ENCODE measurements around the gene NKX1-1.
"Not testable (repeated sequence)": the region's sequence is repeated elsewhere in the genome, so short reads cannot be mapped to it uniquely, and the experiment has no call there.

Gene NKX1-1

DNA sequence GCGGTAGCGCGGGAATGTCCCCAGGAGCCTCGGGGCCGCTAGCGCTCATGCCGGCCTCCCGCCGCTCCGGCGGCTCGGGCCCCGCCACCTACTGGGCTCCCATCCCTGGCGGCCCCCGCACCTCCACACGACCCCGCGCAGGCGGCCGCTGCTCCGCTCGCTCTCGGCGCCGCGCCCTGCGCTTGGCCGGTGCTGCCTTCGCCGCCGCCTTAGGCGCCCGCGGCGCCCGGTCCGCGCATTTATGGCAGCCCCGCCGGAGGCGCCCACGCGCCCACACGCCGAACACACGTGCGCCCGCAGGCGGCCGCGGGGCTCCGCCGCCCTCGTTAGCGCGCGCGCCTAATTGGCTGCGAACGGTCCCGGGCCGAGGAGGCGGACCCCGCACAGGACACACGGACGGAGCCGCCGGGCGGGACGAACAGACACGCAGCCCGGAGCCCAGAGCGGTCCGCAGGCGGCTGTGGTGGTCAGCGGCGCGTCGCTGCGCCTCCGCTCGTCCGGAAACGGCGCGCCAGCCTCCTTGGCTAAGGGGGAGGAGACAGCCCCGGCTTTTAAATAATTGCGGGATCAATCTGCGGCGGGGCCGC lies at the start of gene NKX1-1:
TSS of gene NKX1-1 (minus strand) at position 49 of the 587 bp plus-strand sequence. CDS start at position 49, 0 bp downstream.
- DNase-seq (ENCODE audit: low read depth in 2 of 2): no peak

DNA sequence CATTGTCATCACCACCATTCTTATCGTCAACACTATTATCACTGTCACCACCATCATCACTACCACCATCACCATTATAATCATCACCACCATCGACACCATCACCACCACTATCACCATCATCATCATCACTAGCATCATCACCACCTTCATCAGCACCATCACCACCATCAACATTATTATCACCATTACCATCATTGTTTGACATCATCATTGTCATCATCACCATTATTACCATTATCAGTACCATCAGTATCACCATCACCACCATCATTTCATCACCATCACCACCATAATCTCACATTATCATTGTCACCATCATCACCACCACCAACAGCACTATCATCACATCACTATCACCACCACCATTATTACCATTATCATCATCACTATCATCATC lies 47.5 kb upstream of the NKX1-1 start:
- DNase-seq (ENCODE audit: low read depth in 2 of 2): no peak

DNA sequence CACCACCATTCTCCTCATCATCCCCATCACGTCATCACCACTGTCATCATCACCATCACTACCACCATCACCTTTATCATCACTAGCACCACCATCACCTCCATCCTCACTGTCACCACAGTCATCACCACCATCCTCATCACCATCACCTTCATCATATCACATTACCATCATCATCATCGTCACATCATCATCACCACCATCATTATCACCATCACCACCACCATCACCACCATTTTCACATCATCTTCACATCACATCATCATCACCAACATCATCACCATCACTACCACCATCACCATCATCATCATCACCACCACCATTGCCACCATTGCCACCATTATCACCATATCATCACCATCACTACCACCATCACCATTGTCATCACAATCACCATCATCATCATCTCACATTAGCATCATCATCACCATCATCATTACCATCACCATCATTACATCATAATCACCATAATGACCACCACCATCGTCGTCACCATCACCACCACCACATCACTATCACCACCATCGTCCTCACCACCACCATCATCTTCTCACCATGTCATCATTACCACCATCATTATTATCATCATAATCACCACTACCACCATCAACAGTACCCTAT lies 46.3 kb upstream of the NKX1-1 start:
- DNase-seq (ENCODE audit: low read depth in 2 of 2): no peak

DNA sequence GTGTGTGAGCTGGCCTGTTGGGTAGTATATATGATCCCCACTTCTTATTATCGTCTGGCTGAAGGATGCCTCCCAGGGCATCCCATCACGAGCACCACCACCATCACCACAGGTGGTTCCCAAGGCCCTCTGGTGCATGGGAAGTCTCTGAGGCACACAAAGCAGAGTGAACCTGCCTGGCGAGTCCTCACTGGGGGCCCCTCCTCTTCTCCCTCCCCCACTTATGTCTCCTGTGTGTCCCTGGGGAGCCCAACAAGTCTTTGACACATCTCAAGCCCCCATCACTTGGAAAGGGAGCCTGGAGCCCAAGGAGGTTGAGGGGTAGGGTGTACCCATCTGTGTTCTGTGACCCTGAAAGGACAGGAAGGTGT lies 45.5 kb upstream of the NKX1-1 start:
- DNase-seq (ENCODE audit: low read depth in 2 of 2): no peak

DNA sequence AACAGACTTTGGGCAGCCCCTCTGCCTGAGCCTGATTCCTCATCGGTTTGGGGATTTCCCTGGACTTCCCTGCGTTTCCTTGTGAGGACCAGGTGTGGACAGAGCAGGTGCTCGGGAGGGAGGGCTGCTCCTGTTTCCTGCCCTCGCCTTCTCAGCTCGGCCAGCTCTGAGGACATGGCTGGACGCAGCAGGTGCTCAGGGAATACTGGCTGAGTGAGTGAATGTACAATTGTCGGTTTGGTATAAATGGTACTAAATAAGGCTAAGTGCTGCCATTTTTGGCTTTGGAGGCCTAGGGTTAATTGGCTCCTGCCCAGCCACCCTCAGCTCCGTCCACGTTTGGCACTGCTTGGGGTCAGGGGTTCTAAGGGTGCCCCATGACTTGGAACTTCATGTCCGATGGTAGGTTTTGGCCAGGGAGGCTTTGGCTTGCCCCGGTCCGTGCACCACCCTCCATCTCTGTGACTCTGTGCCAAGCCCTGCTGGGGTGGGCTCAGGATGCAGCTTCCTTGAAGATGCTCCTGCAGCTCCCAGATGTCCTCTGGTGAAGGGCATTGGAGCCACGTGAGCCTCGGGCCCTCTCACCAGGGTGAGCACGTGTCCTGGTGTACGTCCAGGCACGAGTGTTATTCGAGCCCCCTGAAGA lies 45.0 kb upstream of the NKX1-1 start:
- no peak for DNase-seq (ENCODE audit: low read depth in 2 of 2)

DNA sequence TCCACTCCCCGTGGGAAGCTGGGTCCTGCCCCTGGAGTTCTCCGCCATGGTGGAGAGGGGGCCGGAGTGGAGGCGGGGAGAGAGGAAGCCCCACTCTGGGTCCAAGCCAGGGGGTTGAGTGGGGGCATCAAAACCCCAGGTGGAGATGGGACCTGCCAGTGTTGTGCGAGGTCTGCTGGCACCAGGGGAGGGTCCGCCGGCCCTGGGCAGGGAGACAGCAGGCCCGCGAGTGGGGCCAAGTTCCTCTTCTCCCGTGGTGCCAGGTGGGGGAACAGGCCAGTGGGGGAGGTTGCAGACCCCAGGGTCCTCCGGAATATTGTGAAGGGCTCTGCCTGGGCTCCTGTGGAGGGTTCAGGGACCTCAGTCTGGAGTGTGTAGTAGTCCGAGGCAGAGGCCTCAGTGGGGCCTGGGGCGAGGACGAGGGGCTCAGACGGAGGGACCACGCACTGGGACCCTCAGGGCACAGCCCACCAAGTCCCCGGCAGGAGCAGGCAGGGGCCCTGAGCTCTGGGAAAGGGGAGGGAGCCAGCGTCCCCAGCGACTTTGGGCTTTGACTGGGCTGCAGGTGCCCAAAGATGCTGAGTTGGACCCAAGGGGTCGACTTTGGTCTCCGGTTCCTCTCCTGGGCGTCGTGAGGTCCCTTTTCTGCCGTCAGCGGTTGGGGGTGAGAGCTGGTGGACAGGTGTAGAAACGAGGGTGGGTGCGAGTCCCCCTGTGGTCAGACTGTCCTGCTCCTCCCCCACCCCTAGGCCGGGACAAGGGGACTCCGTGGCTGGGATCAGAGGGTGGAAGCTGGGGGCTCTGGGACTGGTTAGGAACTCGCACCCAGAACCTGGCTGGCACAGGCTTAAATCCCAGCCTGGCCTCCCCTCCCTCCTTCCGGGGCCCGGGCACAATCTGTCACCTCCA lies 43.8 kb upstream of the NKX1-1 start:
- no peak for DNase-seq (ENCODE audit: low read depth in 2 of 2)

DNA sequence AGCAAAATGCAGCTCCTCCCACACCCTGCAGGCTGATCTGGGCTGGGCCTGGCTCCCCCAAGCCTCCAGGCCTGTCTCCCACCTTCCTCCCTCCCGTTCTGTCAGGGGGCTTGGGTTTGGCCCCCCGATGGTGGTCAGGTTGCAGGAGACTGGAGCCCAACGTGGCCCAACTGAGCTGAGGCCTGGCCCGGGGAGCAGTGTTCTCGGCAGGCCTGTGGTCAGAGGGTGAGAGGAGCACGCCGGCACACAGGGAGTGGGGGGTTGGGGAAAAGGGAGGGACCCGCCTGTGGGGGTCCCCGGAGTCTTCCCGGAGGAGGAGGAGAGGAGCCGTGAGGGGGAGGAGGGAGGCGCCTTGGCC lies 43.2 kb upstream of the NKX1-1 start:
- DNase-seq (ENCODE audit: low read depth in 2 of 2): no peak

DNA sequence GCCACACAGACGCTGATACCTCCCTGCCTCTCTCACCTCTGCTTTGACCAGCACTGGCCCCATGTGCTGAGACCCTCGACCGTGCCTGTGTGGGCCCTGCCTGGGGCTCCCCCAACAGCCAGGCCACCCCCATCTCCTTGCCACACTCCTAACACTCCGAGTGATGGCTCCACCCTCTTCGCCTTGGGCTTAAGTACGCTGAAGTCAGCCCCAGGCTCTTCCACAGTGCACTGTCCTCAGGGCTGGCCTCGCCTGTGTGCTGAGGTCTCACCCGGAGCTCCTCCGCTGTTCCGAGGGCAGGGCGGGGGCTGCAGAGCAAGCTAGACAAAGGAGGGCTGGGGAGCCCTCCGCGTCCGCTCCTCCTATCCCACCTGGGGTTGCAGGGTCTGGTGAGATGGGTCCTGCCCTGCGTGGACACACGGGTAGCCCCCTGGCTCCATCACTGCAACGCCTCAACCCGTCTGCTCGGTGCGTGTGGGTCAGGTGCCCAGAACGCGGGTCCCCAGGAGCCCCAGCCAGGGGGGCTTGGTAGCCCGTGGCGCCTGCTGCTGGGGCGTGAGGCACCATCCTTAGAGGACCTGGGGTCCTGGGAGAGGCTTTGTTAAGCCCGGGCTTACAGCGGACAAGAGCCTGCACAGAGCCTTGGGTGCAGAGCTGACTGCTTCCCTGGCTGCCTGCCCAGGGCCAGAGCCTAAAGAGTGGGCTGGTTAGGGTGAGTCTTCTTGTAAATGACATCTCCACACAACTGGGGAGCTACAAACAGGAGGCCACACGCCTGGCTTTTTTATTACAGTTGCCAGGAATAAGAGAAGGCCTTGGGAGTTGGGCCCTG lies 42.6 kb upstream of the NKX1-1 start:
- DNase-seq (ENCODE audit: low read depth in 2 of 2): no peak

DNA sequence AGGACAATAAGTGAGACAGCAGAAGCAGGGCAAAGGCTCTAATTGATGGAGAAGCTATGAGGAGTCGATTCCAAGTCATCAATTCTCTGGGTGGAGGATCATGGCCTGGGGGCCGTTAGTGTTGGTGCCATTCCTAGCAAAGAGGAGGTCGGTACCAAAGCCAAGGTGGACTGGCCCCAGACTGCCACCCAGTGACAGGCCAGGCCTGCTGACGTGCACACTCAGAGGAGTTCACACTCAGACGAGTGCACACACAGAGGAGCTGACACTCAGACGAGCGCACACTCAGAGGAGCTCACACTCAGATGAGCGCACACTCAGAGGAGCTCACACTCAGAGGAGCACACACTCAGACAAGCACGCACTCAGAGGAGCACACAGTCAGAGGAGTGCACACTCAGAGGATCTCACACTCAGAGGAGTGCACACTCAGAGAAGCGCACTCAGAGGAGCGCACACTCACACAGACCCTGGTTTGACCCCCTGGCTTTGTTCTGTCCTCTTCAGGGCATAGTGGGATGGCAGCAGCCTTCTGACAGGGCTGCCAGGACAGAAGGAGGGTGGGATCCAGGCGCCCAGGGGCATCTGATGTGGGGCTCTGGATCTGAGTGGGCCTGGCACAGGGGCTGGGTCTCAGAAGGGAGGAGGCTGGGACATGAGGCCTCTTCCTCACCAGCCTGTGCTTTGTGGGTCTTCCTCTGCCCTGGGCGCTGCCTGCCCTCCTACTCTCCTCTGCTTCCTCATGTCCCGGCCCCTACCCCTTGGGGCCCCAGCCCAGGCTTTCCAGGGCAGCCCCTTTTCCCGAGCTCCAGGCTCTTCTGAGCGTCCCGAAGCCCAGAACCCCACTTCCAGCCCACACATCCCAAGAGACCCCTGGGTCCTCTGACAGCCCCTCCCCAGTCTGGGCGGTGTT lies 41.7 kb upstream of the NKX1-1 start:
- no peak for DNase-seq (ENCODE audit: low read depth in 2 of 2)

DNA sequence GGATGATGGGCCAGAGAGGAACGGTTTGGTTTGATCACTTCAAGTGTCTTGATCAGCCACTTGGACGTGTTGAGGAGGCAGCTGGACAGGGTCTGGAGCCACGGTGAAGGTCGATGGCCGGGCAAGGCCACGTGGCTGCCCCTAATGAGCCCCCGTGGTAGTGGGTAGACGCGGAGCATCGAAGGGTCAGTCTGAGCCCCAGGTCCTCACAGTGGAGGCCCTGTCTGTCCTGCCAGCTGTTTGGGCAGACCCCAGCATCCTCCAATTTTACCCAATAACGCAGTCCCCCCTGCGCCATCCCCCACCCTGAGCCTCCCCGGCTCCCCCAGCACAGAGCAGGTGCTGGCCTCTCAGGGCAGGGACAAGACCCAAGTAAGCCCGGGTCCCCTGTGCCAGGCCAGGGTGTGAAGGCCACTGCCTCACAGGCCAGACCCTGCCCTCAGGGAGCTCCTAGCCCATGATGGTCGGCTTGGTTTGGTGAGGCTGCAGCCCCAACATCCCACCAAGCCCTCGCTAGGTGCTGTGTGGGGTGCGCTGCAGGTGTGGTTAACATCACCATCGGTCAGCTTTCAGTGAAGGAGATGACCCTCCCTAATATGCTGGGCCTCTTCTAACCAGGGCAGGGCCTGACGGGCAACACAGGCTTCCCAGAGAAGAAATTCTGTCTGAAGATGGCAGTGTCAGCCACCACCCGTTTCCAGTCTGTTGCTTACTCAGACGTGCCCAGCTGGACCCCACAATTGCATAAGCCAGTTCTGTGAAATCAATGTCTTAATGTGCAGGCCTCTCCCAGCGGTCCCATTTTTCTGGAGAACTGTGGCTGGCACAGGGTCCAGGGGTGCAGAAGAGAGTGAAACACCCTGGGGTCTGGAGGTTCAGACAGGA lies 40.5 kb upstream of the NKX1-1 start:
- no peak for DNase-seq (ENCODE audit: low read depth in 2 of 2)

DNA sequence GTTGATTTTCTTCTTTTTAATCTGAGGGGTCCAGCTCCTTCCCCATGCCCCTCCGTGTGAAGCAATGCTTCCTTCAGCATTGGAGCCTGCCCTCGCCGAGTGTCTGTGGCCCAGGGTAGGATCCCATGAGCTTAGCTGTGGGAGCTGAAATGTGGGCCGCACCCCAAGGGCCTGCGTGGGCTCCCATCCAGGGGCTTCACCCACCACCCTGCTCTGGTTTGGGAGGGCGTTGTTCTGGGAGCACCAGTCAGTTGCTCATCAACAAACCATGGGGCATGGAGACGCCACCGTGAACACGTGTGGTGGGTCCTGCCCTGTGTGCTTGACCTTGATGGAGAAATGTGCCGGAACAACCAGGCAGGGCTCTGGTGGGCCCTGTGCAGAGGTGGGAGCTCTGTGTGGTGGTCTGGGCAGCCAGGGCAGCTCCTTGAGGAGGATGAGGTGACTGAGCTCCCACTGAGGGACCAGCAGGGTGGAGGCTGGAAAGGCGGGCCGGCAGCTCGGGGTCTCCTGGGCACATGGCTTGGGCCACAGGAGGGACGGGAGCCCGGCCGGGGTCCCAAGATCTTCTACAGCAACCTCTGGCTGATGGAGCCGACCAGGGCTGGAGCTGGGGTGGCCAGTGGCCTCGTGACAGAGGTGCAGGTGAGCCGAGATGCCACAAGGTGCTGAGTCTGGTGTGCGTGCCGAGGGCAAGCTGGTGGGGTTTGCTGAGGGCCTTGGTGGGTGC lies 39.6 kb upstream of the NKX1-1 start:
- DNase-seq (ENCODE audit: low read depth in 2 of 2): no peak

DNA sequence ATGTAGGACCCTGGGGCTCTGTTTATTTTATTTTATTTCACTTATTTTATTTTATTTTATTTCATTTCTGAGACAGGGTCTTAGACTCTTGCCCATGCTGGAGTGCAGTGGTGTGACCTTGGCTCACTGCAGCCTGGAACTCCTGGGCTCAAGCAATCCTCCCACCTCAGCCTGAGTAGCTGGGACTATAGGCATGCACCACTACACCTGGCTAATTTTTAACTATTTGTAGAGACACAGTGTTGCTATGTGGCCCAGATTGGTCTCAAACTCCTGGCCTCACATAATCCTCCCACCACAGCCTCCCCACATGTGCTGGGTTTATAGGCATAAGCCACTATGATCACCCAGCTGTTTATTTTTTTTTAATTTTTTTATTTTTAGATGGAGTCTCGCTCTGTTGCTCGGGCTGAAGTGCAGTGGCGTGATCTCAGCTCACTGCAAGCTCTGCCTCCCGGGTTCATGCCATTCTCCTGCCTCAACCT lies 37.5 kb upstream of the NKX1-1 start:
- not testable (repeated sequence) for DNase-seq (ENCODE audit: low read depth in 2 of 2)

DNA sequence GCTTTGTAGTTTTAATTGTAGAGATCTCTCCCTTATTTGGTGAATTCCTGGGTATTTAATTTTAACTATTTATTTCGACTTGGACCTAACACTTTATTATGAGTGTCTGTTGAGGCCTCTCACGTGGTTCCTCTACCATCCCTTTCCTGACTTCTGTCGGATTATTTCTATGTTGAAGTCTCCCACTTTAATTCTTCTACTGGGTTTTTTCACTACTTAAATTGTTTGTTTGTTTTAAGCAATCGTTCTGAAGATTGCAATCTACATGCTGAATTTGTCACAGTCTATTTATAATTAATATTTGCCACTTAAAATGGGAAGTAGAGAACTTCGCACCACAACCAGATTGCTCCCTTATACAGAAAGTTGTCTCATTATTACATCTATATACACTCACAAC lies 20.8 kb upstream of the NKX1-1 start:
- DNase-seq (ENCODE audit: low read depth in 2 of 2): no peak

DNA sequence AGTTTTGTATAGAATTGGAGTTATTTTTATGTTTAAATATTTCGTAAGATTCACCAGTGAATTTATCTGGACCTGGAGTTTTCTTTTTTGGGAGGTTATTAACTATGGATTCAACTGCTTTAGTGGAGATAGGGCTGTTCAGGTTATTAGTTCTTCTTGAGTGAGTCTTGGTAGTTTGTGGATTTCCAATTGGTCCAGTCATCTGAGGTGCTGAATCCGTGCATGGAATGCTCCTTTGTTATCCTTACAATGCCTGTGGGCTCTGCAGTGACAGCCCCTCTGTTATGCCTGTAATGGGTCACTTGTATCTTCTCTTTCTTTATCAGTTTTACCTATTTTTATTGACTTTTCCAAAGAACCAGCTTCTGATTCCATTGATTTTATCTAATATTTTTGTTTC lies 15.4 kb upstream of the NKX1-1 start:
- no peak for DNase-seq (ENCODE audit: low read depth in 2 of 2)

DNA sequence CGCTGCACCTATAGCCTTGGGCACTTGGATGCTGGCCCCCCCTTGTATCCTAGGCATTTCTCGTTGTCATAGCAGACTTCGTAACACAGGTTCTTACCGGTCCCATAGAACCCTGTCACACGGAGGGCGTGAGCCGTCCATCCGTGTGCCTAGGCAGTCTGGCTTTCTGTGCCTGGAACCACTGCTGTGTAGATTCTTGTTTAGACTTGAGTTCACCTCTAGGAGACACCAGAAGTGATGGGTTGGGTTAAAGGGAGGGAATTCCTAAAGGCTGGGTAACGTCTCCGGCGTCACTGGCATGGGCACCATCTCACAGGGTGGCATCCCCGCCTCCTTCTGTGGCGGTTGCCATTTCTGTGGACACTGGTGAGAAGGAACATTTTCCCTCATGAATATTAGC lies 13.5 kb upstream of the NKX1-1 start:
- DNase-seq (ENCODE audit: low read depth in 2 of 2): no peak

DNA sequence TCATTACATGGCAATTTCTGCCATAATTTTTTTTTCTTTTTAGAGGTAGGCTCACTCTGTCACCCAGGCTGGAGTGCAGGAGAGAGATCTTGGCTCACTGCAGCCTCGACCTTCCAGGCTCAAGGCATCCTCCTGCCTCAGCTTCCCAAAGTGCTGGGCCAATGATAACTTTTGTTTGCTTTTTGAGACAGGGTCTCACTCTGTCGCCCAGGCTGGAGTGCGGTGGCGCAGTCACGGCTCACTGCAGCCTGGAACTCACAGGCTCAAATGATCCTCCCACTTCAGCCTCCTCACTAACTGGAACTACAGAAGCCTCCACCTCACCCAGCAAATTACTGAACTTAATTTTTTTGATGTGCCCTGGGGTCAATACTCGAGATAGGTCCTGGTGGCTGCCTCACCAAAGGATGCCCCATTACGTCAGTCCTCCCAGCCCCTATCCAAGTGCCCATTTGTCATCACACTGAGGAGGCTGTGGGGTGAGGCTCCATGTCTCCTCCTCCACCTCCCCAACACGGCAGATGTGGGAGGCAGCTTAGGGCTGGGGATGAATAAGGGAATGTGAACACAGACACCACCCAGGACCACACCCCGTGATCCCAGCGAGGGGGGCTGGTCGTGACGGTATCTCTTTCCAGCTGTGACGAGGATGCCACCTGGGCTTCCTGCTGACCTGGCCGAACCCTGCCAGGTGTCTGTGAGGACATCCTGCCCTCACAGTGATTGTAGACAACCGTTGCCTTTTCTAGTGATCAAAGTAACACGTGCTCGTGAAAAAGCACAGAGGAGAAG lies 12.4 kb upstream of the NKX1-1 start:
- no peak for DNase-seq (ENCODE audit: low read depth in 2 of 2)

DNA sequence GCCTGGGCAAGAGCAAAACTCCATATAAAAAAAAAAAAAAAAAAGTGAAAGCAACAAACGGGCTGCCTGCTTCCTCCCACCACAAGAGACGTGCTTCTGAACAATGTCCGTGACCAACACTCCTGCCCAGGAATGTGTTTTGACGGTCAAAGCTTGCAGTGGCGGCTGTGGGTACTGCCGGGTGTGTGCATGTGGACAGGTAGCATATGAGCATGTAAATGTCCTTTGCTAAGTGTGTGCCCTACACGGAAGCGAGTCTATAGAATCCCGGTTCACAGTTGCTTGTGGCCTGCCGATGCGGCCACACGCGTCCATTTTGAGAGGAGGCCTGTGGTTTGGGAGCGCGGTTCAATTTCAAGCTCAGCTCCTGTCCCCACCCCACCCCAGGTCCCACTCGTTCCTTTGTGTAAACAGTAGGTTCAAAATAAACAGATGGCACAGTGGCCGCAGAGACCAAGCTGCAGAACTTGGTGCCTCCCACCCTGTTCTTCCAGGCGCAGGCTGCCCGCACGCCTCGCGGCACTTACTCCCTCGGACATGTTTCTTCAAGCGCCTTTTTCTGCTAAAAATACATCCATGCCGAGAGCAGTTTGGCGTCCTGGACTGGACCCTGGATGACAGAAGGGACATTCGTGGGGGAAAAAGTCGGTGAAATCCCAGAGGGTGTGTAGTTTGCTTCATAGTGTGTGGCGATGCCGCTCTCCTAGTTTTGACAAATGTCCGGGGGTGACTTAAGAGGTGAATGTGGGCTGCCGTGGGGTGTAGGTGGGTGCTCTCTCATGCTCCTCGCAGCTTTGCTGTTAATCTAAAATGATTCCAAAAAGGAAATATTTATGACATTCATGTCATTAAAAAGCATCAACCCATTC lies 11.5 kb upstream of the NKX1-1 start:
- DNase-seq (ENCODE audit: low read depth in 2 of 2): no peak
